ENCODE results near the gene IL27RA.

Gene IL27RA

DNA sequence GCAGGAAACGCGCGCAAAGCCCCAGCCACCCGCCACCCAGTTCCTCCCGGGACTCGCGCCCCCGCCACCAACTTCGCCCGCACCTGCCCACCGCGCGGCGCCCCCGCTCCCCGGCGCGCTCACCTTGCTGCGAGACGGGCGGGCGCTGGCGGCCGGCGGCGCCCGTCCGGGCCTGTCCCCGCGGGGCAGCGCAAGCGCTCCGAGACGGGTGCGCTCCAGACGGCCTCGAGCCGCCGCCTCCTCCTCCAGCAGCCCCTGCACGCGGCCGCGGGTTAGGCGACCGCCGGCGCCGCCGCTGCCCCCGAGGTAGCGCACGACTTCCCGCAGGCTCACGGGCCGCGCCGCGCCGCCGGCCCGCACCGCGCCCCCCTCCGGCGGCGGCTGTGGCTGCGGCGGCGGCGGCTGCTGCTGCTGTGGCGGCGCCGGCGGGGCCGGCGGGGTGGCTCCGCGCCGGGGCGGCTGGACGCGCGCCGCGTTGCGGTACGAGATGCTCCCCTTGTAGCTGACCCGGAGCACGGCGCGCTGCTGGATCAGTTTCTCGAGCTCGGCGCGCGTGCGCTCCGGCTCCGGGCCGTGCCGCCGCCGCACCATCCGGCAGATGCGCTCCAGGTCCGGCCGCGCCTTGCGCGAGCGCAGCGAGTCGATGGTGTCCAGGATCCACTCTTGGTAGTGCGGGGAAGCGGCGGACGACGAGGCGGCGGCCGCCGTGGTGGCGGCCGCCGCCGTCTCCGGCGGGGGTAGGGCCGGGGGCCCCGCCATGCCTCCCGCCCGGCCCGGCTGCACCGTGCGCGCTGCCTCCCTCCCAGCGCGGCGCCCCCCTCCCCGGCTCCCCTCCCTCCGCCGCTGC, 58.3 kb downstream of the IL27RA start:
- no peak for DNase-seq

DNA sequence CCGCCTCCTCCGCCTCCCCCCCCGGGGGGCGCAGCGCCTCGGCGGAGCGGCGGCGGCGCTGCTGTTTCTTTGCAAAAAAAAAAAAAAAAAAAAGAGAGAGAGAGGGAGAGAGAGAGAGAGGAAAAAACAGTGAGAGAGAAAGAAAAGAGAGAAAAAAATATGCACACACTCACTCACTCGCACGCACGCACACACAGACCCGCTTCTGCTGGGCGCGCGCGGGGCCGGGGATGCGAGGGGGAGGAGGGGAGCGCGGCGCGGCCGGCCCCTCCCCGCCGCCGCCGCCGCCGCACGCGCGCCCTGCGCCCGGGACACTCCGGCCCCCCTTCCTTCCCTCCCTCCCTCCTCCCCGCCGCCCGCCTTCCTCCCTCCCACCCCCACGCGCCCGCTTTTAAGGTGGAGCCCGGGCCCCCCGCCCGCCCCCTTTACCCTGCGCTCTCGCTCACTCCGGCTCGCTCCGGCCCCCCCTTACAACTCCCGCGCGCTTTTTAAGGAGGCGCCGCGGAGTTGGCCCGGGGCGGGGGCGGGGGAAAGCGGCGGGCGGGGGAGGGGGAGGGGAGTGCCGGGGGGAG, 59.0 kb downstream of the IL27RA start, which contains the start of gene SAMD1:
Gene SAMD1, minus strand, starts transcription at position 243 of the 572 bp plus-strand sequence.
- DNase-seq: peak; percentile 72

DNA sequence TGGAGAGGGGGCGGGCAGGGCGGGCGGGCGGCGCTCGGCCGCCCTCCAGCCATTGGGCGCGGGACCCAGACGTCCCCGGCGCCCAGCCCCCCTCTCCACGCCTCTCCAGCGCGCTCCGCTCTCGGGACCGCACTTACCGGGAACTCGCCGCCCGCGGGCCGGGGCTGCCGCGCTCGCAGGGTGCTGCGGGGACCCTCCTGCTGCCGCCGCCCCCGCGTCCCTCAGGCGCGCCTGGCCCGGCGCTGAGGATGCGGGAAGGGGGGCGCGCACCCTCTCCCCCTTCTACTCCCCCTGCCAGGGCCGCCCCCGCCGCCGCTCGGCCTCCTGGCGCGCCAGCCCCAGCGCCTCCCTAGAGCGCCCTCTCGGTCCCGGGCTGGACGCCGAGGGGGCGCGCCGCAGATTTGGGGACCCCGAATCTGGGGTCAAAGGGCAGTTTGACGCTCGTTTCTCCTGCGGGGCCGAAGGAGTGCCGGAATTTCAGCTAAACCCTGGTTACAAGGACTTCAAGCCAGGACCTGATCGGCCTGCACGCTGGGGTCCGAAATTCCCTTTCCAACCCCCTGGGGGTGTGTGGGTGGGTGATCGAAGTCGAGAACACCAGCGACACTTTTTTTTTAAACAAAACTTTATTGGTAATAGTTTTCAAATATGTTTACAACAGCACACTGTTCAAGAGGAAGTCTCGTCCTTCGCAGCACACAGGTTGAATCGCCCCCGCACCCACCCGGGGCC, 59.7 kb downstream of the IL27RA start:
- no peak for DNase-seq

DNA sequence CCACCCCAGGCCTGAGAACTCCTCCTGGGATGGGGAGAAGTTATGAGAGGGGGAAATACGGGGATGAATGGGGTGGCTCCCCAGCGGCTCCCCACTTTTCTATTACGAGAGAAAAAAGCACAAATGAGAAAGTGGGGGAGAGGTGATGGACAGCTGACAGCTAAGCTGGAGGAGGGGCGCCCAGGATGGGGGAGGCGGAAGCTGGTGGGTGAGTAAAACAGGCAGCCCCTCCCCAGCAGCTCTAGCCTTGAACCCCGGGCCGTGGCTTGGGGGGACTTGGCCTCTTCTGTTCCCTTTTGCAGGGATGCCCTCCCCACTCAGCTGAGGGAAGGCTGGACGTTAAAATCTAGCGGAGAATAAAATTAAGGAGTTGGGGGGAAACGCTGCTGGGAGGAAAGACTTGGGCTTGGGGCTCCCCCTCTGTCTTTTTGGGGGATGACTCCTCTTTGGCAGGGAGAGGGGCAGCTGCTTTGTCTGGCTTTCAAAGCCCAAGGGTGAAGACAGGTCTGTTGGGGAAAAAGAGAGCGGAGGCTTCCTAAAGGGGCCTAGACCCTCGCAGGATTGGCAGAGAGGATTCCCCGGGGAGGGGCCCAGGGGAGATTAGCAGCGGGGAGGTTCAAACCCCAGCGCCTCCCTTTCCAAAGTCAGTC, 60.4 kb downstream of the IL27RA start:
- no peak for DNase-seq

DNA sequence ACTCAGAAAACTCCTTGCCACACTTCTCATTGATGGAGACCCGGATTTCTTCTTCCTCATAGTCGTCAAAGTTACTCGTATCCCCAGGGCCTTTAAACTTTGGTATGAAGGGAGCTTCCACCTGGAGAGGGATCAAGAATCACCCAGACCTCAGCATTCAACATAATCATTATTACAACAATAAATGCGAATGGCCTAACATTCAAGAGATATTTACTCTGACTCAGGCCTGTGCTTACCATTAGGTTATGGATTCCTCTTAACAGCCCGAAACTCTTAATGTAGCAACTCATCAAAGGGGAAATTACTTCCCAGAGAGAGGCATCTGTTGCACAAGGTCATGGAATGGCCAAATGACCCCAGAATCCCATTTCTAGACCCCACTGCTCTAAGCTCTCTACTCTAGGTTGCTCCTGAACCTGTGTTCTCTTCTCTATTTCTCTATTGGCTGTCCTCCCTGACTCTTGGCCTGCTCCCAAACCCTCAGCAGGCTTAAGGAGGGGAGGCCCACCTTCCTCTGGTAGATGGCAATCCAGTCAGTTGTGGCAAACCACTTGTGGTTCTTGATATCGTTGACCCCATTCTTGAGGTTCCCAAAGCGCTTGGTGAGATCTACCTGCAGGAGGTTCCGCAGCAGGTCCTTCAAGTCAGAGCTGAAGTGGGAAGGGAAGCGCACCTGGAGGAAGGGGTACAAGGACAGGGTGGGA, 61.7 kb downstream of the IL27RA start:
- no peak for DNase-seq

DNA sequence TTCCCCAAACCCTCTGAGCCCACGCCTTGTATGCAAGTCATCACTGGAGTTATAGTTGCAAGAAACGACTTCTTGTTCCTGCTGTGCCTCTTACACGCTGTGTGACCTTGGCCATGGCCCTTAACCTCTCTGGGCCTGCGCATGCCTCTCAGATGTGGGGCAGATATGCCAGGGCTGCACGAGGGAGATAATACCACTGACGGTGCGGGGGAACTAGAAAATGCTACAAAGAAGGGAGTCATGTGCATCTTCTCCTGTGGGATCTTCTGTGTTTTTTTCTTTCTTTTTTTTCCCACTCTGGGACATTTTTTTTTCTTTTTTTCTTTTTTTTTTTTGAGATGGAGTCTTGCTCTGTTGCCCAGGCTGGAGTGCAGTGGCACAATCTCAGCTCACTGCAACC, 63.3 kb downstream of the IL27RA start:
- no peak for DNase-seq

DNA sequence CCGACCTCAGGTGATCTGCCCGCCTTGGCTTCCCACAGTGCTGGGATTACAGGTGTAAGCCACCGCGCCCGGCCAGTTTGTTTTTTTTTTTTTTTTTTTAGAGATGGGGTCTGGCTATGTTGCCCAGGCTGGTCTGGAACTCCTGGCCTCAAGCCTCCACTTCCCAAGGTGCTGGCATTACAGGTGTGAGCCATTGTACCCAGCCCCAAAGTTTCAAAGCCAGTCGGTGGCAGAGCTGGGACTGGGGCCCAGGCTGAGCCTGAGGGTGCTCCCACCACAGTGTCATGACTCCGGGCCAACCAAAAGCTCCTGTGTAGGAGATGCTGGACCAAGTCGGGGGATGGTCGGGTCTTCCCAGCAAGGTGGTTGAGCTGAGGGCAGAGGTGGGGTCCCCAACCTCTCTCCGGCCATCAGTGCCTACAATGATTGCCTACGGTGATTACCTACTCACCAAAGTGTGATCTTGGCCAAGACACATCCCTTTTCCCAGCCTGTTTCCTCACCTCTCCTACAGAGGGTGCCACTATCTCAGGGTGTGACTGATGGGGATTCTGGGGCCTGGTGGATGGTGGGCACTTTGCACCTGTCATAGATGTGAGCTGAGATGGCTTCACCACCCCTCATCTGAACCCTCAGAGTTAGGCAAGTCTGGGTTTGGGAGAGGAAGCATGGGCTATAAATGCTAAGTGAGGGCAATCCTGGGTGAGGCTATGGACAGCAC, 64.9 kb downstream of the IL27RA start:
- DNase-seq: no peak

DNA sequence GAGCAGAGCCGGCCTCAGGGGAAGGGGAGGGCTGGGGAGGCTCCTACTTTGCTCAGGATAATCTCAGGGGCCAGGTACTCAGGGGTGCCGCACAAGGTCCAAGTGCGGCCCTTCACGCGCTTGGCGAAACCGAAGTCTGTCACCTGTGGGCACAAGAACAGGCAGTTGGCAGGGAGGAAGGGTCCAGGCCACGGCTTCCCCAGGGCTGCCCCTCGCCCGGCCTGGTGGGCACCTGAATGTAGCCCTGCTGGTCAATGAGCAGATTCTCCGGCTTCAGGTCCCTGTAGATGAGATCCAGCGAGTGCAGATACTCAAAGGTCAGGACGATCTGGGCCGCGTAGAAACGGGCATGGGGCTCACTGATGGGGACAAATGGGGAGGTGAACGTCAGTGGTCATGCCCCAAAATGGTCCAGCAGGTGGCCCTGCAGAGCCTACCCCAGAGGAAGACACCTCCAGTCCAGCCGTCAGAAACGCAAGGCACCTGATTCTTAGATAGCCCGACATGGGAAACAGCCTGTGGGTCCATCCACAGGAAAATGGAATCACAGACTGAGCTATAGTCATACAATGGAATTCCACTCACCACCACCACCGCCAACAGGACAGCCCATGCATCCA, 66.1 kb downstream of the IL27RA start:
- DNase-seq: no peak

DNA sequence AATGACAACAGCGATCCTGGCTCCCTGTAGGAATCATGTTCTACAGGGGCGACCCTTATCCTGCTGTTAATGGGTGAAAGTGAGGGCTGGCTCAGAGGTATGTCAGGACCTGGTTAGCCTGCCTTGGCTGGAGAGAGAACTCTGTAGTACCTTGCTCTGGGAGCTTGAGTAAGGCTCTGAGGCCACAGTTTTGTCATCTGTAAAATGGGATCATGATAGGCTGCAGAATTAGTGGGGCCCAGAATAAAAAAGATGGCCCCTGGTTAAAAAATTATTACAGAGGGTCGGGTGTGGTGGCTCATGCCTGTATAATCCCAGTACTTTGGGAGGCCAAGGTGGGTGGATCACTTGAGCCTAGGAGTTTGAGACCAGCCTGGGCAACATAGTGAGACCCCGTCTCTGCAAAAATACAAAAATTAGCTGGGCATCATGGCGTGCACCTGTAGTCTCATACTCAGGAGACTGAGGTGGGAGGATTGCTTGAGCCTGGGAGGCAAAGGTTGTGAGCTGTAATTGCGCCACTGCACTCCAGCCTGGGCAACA, 69.5 kb downstream of the IL27RA start:
- no peak for DNase-seq

DNA sequence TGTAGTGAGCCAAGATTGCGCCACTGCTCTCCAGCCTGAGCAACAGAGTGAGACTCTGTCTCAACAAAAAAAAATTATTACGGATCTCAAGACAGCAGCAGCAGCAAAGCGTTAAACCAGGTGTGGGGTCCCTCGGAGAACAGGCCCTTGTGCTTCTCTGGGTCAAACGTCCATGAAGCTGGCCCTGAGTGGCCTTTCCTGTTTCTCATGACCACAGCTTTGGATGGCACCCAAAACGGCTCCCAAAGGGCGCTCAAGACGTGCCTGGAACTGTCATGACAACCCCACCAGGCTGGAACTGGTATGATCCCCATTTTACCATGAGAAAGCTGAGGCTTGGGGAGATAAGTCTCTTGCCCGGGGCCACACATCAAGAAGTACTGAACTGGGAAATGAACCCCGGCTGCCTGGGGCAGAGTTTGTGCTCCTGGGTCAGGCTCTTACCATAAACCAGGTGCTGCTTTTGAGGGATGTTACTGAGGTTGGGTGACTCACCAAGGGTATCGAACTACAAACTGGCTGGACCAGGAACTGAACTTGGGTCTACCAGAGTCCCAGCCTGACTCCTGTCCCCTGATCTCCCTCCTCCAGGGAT, 70.6 kb downstream of the IL27RA start:
- no peak for DNase-seq

DNA sequence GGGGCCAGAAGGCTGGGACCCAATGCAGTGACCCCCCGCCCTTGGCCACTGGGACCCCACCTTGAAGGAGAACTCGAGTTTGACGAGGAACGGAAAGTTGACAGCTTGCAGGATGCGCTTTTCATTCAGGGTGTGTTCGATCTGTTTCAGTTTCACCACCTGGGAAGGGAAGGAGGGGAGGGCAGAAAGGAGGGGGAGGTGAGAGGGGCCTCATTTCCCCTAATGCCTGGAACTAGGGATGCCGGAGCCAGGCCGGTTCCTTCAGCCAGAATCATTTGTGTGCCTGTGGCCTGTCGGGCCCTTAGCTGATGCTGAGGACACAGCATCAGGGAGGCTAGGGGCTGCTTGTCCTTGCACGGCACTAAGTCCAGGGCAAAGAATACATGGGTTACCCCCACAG, 71.2 kb downstream of the IL27RA start:
- no peak for DNase-seq
